ENCODE data around the gene USH1C.

GRCh38 chr11:17498475-17498874 is 45.7 kb downstream of the USH1C start:
- no peak for TF ChIP-seq CTCF (IDR thresholded peaks at IDR 0.05)
- no peak for TF ChIP-seq POLR2A (IDR thresholded peaks at IDR 0.05)

Data from testis (tissue), 2 donors.